ENCODE measurements around the gene MBOAT2.

- TF ChIP-seq, protein P1, sequence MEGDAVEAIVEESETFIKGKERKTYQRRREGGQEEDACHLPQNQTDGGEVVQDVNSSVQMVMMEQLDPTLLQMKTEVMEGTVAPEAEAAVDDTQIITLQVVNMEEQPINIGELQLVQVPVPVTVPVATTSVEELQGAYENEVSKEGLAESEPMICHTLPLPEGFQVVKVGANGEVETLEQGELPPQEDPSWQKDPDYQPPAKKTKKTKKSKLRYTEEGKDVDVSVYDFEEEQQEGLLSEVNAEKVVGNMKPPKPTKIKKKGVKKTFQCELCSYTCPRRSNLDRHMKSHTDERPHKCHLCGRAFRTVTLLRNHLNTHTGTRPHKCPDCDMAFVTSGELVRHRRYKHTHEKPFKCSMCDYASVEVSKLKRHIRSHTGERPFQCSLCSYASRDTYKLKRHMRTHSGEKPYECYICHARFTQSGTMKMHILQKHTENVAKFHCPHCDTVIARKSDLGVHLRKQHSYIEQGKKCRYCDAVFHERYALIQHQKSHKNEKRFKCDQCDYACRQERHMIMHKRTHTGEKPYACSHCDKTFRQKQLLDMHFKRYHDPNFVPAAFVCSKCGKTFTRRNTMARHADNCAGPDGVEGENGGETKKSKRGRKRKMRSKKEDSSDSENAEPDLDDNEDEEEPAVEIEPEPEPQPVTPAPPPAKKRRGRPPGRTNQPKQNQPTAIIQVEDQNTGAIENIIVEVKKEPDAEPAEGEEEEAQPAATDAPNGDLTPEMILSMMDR (IDR thresholded peaks at IDR 0.05; ENCODE audit: low read depth, low read length, poor library complexity, severe bottlenecking): no peak
- TF ChIP-seq EZH2phosphoT487 (IDR thresholded peaks at IDR 0.05; ENCODE audit: borderline replicate concordance, low read length): no peak
Measured at GRCh38 chr2:8954990-8955389, 48.5 kb downstream of the MBOAT2 start.
